Stimulated activated CD8-positive, alpha-beta memory T cell treated with anti-CD3 and anti-CD28 coated beads, Interleukin-4, amount 100 ng/mL, for 4 hours (primary cell): ENCODE results near the gene CD2BP2.
A peak's percentile ranks its signal among the peaks of the same experiment; 100 is the strongest.
"Not testable (repeated sequence)": the region's sequence is repeated elsewhere in the genome, so short reads cannot be mapped to it uniquely, and the experiment has no call there.

Experiments used
- DNase-seq, 2 donors: peaks; one replicate each; pipeline ENCODE4 v3.0.0-alpha.2; 2020; ENCODE audit warnings: low read depth in 2 of 2, low spot score in 1 of 2

Gene CD2BP2

DNA sequence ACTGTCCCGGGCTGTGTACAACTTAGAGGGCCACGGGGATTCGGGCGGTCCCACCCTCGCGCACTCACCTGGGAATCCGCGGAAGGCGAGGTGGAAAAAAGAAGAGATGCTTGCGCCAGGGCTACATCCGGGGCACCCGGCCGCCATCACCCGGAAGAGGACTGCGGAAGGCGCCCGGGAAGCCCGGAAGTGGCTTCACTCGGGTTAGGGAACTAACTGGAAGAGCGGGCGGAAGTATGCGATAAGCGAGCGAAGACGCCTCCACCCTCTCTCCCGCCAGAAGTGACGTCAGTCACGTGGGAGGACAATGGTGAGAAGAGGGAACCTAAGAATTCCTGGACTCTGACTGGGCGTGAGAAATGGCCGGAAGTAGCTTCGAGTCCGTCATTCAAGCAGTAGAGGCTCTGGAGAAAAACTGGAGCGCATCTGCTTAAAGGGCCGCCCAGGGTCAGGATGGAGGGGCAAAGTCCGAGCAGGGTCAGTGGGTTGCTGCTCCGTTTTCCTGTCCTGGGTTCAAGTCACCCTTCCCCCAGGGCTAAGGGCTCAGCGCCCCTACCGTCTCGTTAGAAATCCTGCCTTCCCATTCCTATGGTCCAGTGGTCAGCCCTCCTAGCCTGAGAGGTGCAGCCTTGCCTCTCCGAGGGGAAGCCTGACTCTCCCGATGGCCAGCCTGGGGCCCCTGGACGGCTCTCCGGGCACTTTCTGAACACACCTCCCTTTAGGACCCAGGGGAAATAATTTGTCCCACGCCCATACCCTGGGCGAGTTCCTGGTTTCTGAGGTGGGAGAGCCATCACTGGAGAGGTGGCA is at the start of gene CD2BP2:
Gene CD2BP2 (minus strand): TSS at position 165 of the 810 bp plus-strand sequence. CDS start 627 bp downstream, outside the sequence.
- peak; percentile 74 to 83 for DNase-seq

DNA sequence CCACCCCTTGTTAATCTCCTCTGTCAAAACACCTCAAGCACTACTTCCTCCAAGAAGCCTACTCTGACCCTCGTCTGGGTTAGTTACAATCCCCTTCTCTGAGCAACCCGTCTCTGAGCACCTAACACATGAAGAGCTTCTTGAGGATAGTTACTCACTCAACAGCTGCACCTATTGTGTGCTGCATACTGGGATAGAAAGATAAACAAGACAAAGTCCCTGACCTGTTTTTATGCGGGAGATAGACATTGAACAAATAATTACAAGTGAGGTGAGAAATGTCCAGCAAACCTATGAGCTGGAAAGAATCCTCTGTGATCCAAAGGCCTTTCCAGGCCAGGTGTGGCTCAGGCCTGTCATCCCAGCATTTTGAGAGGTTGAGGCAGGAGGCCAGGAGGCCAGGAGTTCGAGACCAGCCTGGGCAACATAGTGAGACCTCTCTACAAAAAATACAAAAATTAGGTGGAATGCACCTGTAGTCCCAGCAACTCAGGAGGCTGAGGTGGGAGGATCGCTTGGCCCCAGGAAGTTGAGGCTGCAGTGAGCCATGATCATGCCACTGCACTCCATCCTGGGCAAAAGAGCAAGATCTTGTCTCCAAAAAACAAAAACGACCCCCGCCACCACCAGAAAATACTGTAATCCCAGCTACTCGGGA is 46.8 kb upstream of the CD2BP2 start:
- DNase-seq: no peak

DNA sequence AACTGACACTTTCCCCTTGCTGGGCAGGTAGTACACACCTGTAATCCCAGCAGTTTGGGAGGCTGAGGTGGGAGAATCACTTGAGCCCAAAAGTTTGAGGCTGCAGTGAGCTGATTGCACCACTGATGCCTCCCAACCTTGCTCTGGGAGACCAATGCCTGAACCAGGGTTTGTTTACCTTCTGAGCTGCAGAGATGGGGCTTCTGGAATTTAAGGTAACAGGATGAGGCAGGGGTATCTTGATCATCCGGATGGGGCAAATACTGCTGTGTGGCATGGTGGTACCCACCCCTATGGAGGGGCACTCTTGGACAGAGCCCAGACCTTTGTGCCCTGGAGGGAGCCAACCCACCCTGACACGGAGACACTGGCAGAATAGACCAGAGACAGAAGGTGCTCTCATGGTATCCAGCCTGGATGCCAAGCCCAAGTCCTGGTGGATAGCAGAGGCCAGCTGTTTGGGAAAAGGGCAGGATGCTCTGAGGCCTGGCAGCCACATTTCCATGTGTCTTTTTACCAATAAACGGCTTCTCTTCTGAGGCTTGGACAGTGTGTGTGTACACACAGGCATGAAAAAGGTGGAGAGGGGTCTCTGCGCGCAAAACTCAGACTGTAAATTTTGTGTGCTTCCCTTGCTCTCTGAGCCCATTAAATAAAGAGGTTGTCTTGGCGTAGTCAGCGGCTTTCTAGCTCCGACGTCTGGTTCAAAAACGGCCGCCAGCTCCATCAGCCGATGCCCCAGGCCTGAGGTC is 44.5 kb upstream of the CD2BP2 start:
- DNase-seq: no peak

DNA sequence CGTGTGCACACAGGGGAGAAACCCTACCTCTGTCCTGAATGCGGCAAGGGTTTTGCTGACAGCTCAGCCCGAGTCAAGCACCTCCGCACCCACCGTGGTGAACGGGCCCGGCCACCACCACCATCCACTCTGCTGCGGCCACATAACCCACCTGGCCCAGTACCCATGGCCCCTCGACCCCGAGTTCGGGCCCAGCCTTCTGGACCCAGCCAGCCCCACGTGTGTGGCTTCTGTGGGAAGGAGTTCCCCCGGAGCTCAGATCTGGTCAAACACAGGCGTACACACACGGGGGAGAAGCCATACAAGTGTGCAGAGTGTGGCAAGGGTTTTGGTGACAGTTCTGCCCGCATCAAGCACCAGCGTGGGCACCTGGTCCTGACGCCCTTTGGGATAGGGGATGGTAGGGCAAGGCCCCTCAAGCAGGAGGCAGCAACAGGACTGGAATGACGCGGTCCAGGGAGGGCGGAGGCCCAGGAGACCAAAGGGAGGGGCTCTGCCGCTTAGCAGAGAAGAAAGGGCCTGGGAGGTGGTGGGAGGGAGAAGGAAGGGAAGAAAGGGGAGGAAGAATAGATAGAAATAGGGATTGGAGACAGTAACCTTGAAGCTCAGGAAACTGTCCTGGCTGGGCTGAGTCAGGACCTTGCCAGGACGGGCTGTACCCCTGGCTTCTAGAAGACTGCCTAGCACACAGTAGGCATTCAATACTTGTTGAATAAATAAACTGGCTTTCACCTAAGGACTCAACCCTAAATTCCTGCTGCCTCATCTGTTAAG is 43.7 kb upstream of the CD2BP2 start:
- no peak for DNase-seq

DNA sequence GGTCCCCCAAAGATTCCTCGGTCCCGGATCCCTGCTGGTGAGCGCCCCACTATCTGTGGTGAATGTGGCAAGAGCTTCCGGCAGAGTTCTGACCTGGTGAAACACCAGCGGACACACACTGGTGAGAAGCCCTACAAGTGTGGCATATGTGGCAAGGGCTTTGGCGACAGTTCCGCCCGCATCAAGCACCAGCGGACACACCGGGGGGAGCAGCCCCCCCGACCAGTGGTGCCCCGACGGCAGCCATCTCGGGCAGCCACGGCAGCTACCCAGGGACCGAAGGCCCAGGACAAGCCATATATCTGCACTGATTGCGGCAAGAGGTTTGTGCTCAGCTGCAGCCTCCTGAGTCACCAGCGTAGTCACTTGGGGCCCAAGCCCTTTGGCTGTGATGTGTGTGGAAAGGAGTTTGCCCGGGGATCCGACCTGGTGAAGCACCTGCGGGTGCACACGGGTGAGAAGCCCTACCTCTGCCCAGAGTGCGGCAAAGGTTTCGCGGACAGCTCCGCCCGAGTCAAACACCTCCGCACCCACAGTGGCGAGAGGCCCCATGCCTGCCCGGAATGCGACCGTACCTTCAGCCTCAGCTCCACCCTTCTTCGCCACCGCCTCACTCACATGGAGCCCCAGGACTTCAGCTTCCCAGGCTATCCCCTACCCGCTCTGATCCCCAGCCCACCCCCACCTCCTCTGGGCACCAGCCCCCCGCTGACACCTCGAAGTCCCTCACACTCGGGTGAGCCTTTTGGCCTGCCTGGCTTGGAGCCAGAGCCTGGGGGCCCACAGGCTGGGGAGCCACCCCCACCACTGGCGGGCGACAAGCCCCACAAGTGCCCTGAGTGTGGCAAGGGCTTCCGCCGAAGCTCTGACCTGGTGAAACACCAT is 42.9 kb upstream of the CD2BP2 start:
- DNase-seq: no peak

DNA sequence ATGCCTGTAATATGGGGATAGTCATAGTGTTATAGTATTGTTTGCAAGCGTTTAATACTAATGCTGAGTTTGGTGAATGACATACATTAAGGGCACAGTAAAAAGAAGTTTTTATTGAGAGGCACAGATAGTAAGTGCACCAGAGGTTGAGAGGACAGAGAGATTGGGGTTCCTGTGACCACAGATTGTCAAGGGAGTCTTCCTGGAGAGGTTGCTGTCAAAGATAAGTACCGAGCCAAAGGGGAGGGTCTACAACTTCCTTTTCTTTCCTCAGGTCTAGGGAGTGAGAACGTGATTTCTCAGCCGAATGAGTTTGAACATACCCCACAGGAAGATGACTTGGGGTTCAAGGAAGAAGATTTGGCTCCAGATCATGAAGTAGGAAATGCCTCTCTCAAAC is 41.9 kb upstream of the CD2BP2 start:
- no peak for DNase-seq

DNA sequence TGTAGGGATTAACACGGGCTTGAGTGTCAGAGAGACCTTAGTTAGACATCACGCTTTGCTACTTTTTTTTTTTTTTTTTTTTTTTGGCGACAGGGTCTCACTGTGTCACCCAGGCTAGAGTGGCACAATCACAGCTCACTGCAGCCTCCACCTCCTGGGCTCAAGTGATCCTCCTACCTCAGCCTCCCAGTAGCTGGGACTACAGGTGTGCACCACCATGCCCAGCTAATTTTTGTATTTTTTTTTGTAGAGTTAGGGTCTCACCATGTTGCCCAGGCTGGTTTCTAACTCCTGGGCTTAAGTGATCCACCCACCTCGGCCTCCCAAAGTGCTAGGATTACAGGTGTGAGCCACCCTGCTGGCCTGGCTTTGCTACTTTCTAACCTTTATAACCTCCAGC is 41.5 kb upstream of the CD2BP2 start:
- not testable (repeated sequence) for DNase-seq

DNA sequence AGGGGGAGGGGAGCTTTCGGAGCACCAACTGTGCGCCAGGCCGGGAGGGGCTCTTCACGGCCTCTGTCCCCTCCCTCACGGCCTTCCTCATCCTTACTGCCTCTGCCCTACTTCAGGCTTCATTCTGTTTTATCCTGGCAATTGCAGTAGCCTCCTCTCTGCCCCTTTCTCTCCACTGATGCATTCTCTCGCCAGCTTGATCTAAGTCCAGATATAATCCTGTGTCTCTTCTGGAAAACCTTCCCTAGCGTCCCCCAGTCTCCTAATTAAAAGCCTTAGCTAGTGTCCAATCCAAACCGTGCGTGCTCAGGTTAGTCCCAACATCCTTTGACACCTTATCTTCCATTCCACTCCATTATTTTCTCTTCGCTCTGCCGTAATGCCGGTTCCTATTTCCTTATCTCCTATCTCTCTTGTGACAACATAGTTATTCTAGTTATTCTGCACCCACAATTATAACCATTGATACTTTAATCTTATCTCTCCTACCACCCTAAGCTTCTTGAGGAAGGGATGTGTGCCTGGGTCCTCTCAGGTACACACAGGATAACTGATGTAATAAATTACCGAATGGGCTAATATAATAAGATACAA is 41.0 kb upstream of the CD2BP2 start:
- DNase-seq: no peak

DNA sequence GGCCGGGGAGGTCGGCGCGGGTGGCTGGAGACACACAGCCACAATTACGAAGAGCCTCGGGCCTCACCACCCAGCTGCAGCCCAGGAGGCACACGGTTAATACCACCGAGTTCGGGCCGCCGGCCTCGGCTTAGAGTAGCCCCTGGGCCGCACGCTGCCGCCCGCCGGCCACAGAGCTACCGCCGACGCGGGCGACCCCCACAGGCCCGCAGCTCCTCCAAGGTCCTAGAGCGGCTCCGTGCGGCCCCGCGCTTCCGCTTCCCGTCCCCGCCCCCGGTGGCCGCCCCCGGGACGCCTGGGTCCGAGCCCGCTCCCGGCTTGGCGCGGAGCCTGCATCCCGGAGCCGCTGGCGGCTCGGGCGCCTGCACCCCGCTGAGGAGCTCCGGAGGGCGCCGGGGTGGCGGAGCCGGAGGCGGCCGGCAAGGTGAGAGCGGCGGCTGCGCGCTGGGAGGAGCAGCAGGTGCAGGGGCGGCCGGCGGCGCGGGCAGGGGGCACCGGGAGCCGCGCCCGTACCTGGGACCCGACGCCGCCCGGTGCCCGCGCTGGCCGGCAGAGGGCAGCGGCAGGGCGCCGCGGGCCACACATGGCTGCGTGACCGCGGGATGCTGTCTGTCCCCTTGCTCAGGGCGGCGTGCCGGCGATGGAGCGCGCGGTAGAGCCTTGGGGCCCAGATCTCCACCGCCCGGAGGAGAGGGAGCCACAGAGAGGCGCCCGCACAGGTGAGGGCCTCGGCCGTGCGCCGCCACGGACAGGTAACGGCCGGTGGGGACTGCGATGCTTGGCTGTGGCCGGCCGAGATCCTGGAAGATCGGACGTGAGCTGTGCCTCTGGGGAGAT is 40.3 kb upstream of the CD2BP2 start, which contains the start of gene ZNF48:
Gene ZNF48 (plus strand): TSS at position 266 of the 837 bp plus-strand sequence. CDS start 375 bp downstream, at position 641.
- DNase-seq: no peak

DNA sequence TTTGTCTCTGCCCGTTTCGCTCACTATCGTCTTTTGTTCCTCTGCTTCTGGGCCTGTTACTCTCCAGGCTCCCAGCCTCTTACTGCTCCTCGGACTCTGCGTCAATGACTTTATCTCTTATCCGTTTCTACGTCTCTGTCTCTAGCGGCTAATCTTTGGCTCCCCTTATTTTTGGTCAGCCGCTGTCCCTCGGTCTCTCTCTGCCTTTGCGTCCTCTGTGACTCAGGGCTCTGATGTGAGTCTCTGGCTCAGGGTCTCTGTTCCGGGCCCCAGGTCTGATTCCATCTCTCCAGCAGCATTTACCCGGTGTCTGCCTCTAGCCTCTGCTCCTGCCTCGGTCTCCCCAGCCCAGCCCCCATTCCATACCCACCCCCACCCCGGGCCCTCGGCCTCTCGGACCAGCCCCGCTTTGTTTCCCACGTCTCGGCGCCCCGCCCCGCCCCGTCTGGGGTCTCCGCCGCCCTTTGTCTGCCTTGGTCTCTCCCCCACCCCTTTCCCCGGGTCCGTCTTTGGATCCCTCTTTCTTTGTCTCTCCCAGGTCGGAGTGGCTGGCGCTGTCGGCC is 39.6 kb upstream of the CD2BP2 start:
- DNase-seq: no peak

DNA sequence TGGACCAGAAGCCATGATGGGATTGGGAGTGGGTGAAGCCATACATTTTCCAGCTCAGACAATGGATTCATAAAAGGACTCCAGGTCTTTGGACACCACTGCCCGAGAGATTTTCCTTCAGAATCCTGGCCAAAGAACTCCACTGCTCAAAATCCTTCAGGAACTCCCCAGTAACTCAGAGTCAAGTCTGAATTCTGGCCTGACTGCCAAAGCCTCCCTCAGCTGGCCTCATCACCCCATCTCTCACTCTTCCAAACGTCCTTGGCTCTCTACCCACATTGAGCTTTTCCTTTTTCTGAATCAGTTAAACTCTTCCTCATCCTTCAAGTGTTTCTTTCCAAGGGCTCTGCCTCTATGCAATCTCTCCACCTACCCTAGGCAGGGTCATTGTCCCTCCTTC is 28.4 kb upstream of the CD2BP2 start:
- no peak for DNase-seq

DNA sequence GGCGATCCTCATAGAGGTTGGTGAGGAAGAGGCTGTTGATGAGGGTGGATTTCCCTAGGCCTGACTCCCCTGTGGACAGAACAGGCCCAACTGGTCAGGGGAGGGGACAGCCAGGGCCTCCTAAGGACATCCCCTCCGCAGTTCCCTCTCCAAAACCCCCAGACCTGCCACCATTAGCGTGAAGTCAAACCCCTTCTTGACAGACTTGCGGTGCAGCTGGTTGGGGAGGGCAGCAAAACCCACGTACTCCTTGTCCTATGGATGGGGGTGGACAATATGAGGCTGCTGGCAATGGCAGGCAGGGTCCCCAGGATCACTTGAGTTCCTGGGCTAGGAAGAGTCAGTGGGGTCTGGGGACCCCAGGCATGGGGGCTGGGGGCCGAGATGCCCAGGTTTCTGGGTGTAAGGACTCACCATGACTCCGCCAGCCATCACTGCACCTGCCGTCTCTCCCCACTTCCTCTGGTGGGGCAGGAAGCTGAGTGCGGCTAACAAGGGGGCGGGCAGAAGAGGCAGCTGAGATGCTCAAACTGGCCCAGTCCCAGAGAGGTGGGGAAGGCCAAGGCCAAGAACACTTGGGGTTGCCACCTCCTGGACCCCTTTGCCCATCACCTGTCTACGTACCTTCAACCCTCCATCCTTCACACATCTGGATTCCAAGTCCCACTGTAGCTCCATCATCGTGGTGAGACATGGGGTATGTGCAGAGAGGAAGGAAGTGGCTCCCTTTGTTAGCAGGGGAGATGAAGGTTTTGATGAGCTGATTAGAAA is 27.2 kb upstream of the CD2BP2 start, which contains the start of gene SEPTIN1:
Gene SEPTIN1 (minus strand): TSS at position 451 of the 771 bp plus-strand sequence. CDS start 19 bp downstream, at position 432.
- peak in 1 of 2 donors; percentile 58 for DNase-seq

DNA sequence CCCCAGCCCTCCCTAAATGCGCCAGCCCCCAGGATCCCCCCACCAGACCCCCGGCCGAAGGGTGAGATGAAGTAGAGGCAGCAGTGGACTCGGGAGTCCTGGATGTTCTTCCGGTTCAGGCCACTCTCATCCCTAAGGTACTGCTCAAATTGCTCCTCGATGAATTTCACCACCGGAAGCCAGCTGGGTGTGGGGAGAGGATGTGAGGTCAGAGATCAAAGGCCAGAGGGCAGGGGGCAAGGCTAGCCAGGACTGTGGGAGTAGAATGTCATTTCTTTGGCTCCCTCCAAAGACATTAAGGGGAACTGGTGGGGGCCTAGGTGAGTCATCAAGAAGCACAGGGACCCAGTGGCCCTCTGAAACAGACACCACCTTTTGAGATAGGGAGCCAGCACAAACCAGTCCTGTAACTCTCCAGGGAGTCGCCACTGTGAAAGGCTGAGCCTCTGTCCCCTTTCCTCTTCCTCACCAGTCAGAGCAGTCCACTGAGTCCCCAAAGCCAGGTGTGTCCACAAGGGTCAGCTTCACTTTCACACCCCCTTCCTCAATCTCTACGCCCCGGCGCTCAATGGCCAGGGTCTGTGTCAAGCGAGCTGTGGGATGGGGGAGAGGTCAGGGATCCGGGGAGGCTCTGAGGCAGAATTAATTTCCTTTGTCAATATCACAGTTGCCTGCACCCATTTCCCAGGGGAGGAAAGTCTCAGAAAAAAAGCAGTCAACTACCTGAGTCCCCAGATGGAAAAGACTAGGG is 26.4 kb upstream of the CD2BP2 start:
- DNase-seq: no peak

DNA sequence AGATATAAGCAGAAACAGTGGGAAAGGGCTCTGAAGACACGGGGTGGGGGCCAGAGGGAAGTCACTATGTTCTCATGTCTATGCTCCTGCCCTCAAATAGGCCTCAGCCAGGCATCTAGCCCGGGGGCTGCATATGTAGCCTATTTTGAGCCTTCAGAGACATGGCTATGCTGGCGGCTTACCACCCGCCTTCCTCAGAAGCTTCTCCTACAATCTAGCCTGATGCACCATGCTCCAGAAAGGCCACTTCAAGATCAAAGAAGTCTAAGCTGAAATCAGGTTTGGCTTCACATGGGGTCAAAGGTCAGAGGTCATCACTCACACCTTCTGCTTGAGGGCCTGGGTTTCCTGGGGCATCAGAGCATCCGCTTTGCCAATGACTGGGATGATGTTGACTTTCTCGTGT is 25.7 kb upstream of the CD2BP2 start:
- DNase-seq: no peak

DNA sequence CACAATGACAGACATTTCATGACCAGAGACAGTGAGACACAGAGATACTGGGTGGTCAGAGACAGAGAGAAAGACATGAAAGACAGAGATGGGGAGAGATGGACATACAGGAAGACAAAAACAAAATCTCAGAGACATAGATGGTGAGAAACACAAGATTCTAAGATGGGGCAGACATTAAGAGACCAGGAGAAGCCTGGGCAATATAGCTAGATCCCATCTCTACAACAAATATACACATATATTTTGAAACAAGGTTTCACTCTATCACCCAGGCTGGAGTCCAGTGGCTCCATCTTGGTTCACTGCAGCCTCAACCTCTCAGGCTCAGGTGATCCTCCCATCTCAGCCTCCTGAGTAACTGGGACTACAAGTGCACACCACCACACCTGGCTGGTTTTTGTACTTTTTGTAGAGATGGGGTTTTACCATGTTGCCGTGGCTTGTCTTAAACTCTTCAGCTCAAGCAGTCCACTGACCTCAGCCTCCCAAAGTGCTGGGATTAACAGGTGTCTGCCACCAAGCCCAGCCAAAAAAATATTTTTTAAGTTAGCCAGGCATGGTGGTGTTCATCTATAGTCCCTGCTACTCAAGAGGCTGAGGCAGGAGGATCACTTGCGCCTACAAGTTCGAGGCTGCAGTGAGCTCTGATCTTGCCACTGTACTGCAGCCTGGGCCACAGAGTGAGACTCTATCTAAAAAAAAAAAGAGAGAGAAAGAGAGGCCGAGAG is 25.1 kb upstream of the CD2BP2 start:
- DNase-seq: no peak

DNA sequence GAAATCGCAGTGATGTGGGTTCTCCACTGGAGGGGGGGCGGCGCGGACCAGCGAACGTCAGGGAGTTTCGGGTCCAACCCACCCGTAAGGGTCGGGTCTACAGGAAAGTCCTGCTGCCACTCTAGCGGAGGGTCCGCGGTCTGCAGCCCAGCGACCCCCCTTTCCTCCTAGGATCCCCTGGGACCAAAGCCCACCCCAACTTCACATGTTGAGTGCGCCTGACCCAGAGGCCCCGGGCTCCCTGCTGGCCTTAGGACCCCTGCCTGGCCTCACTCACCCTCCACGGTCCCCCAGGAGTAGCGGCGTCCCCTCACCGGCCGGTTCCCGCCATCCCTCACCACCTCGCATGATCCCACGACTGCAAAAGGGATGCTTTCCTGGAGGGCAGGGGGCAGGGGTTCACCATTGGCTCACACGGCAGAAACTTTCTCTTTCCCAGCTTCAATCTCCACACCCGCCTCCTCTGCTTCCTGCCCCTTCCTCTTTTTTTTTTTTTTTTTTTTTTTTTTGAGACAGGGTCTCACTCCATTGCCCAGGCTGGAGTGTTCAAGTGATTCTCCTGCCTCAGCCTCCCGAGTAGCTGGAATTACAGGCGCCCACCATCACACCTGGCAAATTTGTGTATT is 24.2 kb upstream of the CD2BP2 start:
- DNase-seq: no peak
